MV-4-11 (cell line): Measurements from ENCODE around the gene RAB23.

Source experiments
- DNase-seq: peaks from one replicate; lab custom pipeline; 2025; lab: John Stamatoyannopoulos, UW

The RAB23 gene

DNA sequence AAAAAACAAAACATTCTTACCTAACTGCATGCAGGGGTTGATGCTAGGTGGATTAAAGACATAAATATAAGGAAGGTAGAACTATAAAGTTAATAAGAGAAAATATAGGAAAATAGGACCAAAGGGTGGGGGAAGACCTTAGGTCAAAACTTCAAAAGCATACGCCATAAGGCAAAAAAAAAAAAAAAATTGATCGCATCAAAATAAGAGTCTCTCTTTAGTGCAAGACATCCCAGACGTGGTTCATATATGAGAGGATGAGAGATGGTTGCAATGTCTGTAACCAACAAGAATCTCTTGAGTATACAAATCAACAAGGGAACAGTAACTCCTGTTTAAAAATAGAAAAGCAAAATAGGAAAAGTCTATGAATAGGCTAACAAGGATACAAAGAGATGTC, 41.5 kb downstream of the RAB23 start:
- no peak for DNase-seq

DNA sequence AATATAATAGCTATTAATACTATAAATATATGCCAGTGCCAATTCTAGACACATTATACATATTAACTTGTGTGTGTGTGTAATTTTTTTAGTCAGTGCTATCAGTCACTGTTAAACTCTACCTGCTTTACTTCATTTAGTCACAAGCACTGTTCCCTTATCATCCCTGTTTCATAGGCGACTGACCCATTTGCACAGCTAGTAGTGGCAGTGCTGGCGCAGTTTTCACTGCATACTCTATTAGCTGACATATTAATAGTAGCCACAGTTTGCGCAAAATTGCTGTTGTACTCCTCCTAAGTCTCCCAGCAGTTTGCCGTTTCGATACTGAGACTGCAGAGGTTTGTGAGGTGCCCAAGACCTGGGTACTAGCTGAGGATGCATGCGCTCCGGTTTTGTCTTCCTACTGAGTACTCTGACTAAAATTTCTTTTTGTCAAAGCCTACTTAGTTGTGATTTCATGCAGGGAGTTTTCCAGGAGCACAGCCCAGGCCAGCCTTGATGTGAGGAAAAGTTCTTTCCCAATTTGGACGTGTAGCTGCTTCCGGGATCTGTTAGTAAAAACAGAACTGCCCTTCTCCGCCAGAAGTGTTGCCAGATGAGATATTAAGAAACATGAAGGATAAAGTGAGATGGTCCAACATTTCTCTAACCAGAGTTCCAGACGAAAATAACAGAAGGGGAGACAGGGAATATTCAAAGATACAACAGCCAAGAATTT, 44.4 kb downstream of the RAB23 start:
- no peak for DNase-seq

DNA sequence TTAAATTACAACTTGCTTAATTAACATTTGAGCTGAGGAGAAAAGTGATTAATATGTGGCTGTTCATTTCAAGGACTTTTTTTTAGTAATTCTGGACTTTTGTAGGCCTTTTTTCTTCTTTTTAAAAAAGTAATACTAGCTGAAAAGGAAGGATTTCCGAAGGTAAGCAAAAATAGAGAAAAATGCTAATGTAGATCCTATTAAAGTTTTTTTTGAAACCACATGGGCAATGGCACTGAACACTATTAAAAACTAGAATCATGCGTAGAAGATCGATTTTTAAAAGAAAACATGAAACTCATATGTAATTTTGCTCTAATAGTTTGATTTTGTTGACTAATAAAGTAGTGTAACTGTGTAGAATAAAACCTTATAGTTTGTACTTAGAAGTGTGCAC, 47.6 kb downstream of the RAB23 start:
- DNase-seq: no peak

DNA sequence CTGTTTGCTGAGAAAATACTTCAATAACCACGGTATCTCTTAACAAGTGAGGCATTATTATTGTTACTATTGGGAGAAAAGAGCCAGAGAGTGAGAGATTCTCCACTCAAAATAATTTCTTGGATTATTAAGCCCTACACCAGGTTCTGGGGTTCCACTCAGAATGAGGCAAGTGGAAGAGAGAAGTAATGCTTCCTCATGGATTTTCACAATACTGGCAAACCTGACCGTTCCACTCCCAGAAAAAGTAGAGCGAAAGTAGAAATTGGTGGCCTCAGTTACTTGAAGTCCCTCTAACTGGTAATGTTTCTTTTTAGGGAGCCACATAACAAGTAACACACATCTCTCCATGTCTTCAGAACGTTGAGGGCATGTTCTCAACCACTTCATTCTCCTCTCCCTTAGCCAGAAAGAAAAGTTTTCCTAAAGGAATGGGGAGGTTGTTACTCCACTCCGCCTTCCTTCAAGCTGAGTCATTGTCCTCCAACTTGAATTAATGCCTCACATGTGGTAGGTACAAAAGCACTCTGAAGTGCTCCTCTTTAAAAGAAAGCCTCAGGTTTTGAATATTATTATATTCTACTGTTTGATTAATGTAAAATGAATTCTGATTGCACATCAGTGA, 48.1 kb downstream of the RAB23 start:
- DNase-seq: peak; percentile 29

DNA sequence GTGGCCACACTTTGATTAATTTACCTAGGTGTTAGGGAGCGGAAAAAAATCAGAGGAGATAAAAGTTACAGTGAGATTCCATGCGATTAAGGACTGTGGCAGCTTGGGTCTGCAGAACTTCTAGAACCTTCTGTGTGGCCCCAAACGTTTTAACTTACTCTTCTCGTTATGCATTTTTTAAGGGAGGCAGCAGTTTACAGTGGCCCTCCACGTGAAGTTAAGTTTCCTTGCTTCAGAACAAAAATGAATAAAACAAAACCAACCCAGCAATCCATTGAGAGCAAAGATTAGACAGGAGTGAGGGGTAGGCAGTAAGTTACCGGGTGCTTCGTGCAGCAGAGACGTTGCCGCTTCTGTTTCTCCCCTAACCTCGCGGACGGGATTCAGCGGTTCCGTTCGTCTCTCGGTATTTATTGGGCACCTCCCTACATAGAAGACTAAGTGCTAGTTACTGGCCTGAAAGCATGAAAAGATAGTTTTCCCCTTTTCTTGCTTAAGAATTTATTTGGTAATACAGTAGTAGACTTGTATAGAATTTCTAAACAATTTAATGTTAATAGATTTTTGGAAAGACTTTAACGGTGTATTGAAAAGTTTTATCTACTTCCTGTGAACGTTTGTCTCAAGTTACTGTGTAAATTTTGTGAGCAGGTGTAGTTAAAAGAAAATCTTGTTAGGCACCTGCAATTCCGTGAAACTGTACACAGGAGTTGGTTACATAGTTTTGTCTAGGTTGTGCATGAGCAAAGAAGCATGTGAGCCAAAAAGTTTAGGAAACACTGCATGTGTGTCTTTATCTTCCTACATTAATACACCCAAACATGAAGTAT, 48.8 kb downstream of the RAB23 start:
- peak; percentile 27 for DNase-seq

DNA sequence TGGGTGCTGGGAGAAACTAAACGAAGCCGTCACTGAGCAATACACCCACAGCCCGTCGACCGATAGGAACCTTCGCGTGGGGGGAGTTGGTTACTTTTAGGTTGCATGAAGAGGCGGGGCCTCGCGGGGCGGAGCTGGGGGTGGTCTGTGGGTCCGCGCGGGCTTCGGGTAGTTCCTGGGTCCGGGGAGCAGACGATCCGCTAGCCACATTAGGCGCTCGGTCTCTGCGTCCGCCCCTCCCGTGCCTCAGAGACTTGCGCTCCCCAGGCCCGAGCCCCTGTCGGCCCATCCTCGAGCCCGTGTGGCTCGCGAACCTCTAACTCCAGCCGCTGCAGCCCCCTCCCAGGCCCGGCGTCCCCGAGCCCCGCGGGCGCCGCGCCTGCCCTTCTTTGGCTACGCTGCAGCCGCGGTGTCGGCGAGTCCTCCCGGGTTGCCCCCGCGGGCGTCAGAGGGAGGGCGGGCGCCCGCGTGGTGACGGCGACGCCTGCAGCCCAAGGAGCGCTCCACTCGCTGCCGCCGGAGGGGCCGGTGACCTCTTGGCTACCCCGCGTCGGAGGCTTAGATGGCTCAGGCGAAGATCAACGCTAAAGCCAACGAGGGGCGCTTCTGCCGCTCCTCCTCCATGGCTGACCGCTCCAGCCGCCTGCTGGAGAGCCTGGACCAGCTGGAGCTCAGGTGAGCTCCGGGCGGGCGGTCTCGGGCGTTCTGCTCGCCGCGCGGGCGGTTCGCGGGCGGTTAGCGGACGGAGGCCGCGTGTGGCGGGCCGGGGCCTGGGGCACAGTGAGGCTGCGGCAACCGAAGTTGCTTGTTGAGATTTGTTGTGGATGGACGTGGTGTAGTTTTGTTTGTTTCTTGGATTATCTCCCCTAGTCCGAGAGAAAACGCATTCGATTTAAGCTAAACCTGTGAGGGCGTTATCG, 49.7 kb downstream of the RAB23 start, which contains the start of gene BAG2:
Gene BAG2 (plus strand): TSS at position 191 of the 920 bp plus-strand sequence. CDS start 372 bp downstream, at position 563.
- DNase-seq: peak; percentile 82

DNA sequence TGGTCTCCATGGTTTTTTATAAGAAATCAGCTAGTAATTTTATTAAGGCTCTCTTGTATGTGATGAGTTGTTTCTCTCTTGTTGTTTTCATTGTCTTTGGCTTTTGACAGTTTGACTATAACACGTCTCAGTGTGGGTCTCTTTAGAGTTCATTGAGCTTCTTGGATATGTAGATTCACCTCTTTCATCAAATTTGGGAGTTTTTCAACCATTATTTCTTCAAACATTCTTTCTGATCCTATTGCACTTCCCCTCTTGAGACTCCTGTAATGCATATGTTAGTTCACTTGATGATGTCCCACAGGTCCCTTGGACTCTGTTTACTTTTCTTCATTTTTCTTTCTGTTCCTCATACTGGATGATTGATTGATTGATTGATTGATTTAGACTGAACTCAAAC, 57.0 kb downstream of the RAB23 start:
- DNase-seq: no peak

DNA sequence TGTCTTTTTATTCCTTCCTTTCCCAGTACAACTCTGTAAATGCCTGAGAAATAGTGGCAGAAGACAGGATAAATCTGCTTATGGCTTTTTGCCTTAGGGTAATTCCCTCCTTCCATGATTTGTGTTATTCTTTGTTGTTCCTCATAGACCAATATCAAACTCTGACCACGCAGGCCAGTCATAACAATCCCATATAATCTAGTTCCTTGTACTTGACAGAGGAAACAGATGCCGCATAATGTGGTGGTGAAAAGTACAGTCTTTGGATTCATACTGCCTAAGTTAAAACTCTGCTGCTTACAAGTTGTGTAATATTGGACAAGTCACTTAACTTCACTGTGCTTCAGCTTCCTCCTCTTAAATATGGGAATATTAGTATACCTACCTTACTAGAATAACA, 58.2 kb downstream of the RAB23 start:
- DNase-seq: peak; percentile 85

DNA sequence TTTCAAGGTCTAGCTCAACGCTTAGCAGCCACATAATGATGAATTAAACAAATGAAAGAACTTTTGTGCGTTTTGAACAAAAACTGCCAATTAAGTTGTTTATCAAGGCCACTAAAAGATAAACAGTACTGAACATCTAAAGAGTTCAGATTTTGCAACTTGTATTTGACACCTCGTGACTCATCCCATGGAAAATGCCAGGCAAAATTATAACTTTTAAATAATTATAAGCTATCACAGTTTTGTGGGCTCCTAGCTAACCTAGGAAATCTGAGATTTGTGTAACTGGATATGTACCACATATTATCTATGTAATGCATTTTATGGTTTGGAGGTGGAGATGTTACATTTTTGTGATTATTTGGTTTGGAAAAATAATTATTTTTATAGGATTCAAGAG, 59.6 kb downstream of the RAB23 start:
- no peak for DNase-seq

DNA sequence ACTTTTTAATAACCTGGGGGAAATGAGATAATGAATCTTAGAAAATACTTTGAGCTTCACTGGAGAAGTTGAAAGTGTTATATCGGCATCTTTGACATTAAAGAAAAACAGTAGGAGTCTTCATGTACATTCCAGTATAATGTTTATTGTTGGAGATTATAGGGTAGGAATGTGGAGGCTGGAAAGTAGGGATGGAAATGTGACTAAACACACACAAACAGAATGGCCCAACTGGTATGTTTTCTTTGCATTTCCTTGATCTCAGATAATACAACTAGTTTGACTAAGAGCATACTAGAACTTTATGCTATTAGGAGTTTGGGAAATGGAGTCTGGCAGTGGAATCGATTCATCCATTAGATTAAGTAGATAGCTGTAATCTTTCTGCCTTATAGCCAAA, 60.1 kb downstream of the RAB23 start:
- DNase-seq: no peak

DNA sequence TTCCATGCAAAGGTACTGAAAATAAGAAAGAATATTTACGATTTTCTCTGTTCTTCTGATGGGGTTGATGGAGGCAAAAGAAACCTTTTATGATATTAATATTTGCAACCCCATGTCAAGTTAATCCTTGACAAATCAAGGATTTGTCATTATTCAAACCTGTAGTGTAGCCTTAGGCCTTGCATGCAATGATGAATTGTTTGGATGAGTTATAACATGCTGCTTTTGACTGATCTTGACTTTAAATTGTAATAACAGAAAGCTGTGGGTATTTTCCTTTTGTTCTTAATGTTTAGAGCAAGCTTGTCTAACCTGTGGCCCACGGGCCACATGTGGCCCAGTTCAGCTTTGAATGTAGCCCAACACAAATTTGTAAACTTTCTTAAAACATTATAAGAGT, 63.0 kb downstream of the RAB23 start:
- no peak for DNase-seq

DNA sequence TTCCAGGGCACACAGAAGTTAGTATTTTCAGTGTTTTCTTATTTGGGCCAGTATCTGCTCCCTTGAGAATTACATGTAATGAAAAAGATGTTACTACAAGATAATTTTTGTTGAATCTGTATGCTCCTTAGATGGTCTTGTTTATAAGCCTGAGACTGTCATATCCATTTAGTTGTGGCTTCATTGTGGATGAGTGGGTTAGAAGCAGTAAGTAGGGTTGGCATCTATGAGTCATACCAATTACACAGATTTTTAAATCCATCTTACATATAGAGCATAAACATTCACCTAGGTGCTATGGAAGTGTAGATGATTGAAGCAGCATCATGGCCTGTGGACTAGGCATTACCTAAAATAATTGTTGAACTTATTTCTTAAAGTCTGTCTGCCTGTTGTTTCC, 63.4 kb downstream of the RAB23 start:
- DNase-seq: no peak

DNA sequence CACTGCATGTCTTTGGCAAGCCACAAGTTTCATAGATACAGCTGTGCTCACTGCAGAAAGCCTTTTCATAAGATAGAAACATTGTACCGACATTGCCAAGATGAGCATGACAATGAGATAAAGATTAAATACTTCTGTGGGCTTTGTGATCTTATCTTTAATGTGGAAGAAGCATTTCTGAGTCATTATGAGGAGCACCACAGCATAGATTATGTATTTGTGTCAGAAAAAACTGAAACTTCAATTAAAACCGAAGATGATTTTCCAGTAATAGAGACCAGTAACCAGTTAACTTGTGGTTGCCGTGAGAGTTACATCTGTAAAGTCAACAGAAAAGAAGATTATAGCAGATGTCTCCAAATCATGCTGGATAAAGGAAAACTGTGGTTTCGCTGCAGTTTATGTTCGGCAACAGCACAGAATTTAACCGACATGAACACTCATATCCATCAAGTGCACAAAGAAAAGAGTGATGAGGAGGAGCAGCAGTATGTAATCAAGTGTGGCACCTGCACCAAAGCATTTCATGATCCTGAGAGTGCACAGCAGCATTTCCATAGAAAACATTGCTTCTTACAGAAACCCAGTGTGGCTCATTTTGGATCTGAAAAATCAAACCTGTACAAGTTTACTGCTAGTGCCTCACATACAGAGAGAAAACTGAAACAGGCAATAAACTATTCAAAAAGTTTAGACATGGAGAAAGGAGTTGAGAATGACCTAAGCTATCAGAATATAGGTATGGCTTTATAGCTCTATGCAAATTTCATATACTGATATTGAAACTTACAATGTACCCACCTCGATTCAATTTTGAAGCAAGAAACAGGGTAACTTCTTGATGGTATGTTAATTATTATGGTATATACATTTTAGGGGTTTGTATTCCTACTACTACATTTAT, 73.9 kb downstream of the RAB23 start:
- DNase-seq: no peak

DNA sequence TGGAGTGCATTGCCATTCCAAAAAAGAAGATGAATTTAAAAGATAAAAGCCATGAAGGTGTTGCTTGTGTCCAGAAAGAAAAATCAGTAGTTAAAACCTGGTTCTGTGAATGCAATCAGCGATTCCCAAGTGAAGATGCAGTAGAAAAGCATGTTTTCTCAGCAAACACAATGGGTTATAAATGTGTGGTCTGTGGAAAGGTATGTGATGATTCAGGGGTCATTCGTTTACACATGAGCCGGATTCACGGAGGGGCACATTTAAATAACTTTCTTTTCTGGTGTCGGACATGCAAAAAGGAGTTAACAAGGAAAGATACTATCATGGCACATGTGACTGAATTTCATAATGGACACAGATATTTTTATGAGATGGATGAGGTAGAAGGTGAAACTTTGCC, 74.7 kb downstream of the RAB23 start:
- DNase-seq: no peak

DNA sequence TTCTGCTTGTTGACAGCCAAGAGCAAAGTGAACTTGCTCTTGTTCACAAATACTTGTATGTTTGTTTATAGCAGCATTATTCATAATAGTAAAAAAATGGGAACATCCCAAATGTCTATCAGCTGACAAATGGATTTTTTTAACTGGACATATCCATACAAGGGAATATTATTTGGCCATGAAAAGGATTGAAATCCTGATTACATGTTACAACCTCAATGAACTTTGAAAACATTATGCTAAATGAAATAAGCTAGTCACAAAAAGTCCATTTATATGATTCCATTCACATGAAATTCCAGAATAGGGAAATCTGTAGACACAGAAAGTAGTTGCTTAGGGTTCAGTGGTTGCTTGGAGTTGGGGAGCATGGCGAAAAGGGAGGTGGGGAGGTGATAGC, 78.4 kb downstream of the RAB23 start:
- no peak for DNase-seq

DNA sequence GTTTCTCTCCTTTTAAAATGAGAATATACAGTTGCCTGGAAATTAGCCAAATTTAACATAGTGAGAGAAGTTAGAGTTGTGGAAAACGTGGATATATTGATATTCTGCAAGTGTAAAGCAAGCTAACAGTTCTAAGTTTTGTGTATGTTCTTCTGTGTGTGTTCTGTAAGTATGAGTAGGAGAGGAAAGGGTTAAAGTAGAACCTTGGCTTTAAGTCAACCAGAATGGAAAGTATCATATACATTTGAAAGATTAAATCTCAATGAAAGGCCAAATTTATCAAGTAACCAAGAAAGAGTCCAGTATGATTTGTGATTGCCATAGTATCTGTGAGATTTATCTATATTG, 80.0 kb downstream of the RAB23 start:
- no peak for DNase-seq

DNA sequence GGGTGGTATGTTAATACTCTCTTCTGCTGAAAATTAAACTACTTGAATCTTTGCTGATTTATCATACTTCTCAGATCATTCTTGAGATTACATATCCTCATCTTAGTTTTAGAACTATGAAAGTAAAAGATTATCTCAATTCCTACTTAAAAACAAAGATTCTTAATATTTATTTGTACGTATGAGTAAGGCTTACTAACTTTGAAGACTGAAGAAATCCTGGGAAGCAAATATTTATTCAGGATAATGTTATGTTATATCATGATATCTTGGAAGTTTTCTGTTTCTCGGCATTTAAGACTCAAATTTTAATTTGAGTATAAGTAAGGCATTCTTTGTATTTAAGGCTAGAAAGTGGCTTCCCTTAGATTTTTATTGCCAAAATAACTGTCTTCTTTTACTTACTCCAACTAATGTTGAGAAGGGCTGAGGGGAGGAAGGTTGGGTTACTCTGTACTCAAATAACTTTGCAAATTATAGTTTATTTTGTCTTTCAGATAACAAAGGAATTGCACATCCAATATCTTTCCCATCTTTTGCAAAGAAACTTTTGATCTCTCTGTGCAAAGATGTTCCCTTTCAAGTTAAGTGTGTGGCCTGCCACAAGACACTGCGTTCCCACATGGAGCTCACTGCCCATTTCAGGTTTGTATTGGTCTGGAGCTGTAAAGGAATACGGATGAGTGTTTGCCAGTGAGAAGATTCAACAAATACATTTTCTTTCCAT, 80.5 kb downstream of the RAB23 start:
- no peak for DNase-seq

DNA sequence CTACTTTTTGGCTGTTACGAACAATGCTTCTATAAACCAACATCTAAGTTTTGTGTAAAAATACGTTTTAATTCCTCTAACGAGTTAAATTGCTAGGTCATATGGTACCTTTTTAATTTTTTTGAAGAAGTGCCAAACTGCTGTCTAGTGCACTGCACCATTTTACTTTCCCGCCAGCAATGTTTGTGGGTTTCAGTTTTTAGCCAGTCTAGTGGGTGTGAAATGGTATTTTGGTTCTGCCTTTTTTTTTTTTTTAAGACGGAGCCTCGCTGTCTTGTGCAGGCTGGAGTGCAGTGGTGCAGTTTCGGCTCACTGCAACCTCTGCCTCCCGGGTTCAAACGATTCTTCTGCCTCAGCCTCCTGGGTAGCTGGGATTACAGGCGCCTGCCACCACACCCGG, 84.1 kb downstream of the RAB23 start:
- DNase-seq: no peak

DNA sequence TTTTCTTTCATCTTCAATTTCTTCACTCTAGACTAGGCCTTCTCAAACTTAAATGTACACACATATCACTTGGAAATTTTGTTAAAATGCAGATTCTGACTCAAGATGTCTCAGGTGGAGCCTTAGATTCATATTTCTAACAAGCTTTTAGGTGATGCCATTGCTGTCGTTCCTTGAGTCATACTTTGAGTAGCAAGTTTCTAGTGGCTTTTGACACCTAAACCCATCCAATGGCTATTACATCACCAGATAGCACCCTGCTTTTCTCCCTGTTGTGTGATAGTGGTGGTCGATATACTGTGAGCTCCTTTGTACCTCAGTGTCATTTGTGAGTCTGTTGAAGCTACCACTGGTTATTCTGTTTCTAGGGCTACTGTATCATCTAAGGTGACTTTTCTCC, 84.8 kb downstream of the RAB23 start:
- DNase-seq: no peak
